Activated T-cell treated with anti-CD3 and anti-CD28 coated beads, Interleukin-2, amount 50 U/mL, for 4 hours (primary cell): Measurements from ENCODE around the gene CSGALNACT2. TPM values are rescaled to one million over a fixed set of nuclear protein-coding genes. Genes with fewer than 3 reads are reported as not detected.
"Not testable (repeated sequence)": the region's sequence is repeated elsewhere in the genome, so short reads cannot be mapped to it uniquely, and the experiment has no call there.

Source experiments
- ATAC-seq, 2 donors: fragments of 200-7000 bp; cut with Tn5 transposase; one replicate each; pipeline ENCODE4 v1.10.0; 2021
- DNase-seq: peaks from one replicate; pipeline ENCODE4 v3.0.0-alpha.2; 2020
- H3K27me3 Mint-ChIP-seq: one replicate; pipeline ENCODE4 v1.8.0; 2021; ENCODE audit warnings: low read depth, mixed read lengths
- H3K36me3 Mint-ChIP-seq: one replicate; pipeline ENCODE4 v1.8.0; 2022; ENCODE audit warnings: mixed read lengths; ENCODE audit not compliant: insufficient read depth
- H3K4me1 Mint-ChIP-seq: one replicate; pipeline ENCODE4 v1.8.0; 2021; ENCODE audit warnings: low read depth, mixed read lengths
- H3K4me3 Mint-ChIP-seq: one replicate; pipeline ENCODE4 v1.8.0; 2021; ENCODE audit warnings: mild to moderate bottlenecking, moderate library complexity, mixed read lengths
- H3K9me3 Mint-ChIP-seq: one replicate; pipeline ENCODE4 v1.8.0; 2021; ENCODE audit warnings: mixed read lengths
- total RNA-seq, 3 donors: library from RNA; stranded (reverse); gene quantifications; one replicate each; pipeline ENCODE4 v1.2.1, GENCODE V29; 2021

The CSGALNACT2 gene
- total RNA-seq, 3 donors from 2014 or later, result 14.7 to 19.5 (median 15.5) TPM

DNA sequence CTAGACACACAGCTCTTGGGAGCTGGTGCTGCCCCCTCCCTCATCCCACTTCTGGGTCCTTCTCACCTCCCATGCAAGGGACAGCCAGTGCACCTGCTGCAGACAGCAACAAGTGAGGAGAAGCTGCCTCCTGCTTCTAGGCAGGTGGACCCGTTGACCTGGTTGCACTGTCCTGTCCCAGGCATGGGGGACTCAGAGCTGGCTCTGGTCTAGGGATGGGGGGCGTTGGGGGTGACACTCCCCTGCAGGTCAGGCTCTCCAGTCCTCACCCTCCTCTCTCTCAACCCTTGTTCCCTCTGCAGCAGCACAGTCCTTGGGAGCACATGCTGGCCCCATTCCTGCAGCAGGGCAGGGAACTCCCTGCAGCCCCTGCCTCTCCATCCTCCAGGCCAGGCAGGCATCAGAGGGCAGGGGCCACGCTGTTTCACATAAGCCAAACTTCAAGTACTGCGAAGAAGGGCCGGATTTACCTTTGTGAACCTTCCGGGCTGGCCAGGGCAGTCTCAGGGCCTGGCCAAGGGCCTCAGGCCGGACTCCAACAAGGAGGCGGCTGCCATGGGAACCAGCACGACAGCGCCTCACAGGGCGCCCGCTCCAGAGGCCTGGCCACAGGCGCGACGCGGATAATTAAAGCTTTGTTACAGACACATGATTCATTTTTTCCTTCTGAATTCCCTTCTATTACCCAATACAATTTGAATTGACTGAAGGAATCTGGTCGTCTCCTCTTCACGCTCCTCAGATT, 80.1 kb downstream of the CSGALNACT2 start:
- no peaks in the 10 kb centered on the region for H3K27me3 Mint-ChIP-seq
- no peak for ATAC-seq
- no peaks in the 10 kb centered on the region for H3K36me3 Mint-ChIP-seq
- no peaks in the 10 kb centered on the region for H3K9me3 Mint-ChIP-seq
- H3K4me3 Mint-ChIP-seq, result no peak overlapping the region
- no peak for DNase-seq
- H3K4me1 Mint-ChIP-seq, result peaks cover 3% of the 10 kb centered on the region

DNA sequence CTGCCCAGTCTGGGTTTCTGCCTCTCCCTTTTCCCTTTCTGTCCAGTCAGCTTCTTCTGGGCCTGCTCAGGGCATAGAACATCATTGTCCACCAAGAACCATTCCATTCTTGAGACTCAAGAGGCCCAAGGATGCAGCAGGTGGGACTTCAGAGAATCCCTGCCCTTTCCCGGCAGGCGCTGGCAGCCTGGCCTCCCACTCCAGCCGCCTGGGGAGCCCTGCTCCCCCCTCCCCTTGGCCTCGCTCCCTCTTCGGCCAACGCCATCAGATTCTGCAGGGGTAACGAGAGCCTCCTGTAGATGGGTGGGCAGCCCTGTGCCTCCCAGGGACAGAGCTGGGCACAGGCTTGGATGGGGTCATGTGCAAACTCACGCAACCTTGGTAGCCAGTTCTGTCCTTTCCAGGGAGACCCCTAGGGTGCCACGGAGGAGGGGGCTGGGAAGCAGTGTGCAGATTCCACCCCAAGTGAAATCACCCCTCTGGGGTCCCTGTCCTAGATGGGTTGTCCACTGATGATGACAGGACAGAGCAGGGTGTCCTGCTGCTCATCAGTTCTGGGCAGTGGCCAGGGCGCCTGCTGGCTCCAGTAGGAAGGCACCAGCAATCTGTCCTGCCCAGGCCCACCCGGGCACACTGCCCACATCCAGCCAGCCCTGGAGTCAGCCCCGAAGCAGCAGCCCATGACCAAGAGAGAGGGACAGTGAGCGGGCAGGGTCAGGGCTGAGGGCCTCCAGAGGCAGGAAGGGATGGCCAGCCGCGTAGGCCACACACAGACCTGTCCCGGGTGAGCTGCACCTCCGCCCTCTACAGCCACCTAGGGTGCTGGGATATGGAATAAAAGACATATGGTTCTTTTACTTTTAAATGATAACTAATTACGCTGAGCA, 80.9 kb downstream of the CSGALNACT2 start:
- DNase-seq (no peak), ATAC-seq (no peak)
- Mint-ChIP-seq H3K4me3 (no peak overlapping the region), H3K36me3 (no peaks in the 10 kb centered on the region), H3K9me3 (no peaks in the 10 kb centered on the region), H3K27me3 (no peaks in the 10 kb centered on the region), H3K4me1 (peaks cover 3% of the 10 kb centered on the region)

DNA sequence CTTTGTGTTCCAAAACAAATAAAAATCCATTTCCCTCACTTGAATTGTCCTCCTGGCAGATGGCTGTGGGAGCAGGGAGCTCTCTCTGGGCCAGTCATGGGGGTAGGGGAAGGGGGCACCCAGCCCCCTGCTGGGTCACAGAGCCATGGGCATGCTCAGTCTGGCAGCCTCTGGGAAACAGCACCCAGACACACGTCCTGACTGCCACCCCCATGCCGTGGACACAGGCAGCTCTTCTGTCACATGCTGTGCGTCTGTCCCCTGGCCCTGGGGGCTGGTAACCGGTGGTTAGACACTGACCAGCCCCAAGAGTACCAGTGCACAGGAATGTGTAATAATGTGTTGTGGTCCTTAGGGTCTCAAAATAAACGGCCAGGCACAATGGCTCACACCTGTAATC, 81.6 kb downstream of the CSGALNACT2 start:
- ATAC-seq, result no peak
- H3K36me3 Mint-ChIP-seq, result no peaks in the 10 kb centered on the region
- no peak for DNase-seq
- H3K4me1 Mint-ChIP-seq, result peaks cover 4% of the 10 kb centered on the region
- no peaks in the 10 kb centered on the region for H3K9me3 Mint-ChIP-seq
- H3K27me3 Mint-ChIP-seq, result no peaks in the 10 kb centered on the region
- no peak overlapping the region for H3K4me3 Mint-ChIP-seq

DNA sequence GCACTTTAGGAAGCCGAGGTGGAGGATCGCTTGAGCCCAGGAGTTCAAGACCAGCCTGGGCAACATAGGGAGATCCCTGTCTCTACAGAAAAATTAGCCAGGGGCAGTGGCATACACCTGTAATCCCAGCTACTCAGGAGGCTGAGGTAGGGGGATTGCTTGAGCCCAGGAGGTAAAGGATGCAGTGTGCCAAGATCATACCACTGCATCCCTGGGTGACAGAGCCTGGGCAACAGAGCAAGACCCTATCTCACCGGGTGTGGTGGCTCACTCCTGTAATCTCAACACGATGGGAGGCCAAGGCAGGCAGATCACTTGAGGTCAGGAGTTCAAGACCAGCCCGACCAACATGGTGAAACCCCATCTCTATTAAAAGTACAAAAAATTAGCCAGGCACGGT, 82.0 kb downstream of the CSGALNACT2 start:
- not testable (repeated sequence) for H3K9me3 Mint-ChIP-seq, H3K4me3 Mint-ChIP-seq, H3K4me1 Mint-ChIP-seq, H3K36me3 Mint-ChIP-seq, ATAC-seq, H3K27me3 Mint-ChIP-seq, DNase-seq

DNA sequence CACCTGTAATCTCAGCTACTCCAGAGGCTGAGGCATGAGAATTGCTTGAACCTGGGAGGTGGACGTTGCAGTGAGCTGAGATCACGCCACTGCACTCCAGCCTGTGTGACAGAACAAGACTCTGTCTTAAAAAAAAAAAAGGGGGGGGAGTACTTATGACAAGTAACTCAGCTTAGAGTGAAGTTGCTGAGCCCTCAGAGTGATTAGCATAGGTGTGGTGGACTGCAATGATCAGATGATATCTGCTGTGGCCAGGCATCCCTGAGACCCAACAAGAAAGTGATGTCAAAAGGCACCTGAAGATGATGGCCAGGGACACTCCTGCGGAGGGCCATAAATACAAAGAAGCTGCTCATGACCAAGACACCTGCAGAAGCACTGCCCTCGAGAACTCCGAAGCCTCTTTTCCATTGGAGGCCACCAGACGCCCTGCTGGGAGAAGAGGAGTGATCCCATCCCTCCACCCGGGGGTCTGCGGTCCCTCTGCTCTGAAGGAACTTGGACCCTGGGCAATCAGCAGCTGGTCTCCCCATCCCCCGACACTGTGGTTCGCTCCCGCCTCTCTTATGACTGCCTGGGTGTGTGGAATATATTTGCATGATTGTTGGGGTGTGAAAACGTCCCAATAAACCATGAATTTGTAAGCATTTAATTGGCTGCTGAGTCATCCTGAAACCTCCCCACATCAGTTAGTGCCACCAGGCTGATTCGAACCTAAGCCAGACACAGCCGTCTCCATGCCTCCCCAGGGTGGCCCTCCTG, 82.6 kb downstream of the CSGALNACT2 start:
- Mint-ChIP-seq H3K4me1 (peaks cover 13% of the 10 kb centered on the region), H3K27me3 (no peaks in the 10 kb centered on the region), H3K36me3 (no peaks in the 10 kb centered on the region), H3K9me3 (no peaks in the 10 kb centered on the region), H3K4me3 (no peak overlapping the region)
- ATAC-seq (no peak), DNase-seq (no peak)

DNA sequence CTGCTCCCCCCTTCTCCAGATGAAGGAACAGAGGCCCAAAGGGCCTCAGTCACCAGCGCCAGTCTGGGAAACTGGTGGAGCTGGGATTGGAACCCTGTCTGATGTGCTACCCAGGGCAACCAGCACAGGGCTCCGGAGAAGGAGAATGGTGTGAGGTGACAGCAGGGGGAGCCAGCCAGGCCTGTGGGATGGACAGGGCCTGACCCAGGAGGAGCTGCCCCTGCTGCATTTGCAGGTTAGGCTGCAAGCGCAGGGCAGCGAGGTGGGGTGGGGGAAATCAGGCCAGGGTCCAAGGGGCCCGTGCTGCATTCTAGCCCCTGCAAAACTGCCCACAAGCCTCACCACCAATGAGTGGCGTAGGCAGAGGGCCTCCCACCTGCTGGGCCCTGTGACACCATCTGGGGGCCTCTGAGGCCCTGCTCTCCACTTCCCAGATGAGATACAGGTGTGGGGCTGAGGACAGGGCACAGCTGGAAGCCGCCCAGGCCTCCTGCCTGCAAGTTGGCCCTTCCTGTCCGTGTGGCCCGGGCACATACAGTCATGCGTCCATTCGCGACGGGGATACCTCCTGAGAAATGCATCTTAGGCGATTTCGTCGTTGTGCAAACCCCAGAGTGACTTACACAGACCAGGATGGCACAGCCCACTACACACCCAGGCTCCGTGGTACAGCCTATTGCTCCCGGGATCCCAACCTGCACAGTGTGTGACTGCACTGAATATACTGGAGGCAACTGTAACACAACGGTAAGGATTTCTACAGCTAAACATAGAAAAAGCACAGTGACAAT, 83.4 kb downstream of the CSGALNACT2 start:
- peak; percentile 3 for DNase-seq
- Mint-ChIP-seq H3K4me1 (peaks cover 18% of the 10 kb centered on the region), H3K4me3 (no peak overlapping the region), H3K36me3 (no peaks in the 10 kb centered on the region), H3K9me3 (no peaks in the 10 kb centered on the region), H3K27me3 (peaks cover 3% of the 10 kb centered on the region)
- ATAC-seq, result no peak

DNA sequence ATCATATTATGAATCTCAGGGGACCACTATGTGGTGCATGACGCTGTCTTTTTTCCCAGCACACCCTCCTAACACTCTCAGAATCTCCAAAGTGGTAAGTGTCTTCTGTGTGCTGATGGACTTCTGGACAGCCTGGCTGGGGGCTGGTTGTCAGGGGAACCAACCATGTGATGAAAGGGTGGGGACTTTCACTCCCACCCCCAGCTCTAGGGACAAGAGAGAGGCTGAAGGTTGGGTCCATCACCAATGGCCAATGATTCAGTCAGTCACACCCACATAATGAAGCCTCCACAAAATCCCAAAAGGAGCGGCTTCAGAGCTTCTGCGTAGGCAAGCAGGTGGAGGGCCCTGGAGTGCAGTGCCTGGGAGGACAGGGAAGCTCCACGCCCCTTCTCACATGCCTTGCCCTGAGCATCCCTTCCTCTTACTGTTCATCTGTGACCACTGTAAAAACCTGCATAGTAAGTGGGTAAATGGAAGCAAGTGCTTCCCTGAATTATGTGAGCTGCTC, 84.0 kb downstream of the CSGALNACT2 start:
- peaks cover 23% of the 10 kb centered on the region for H3K4me1 Mint-ChIP-seq
- H3K4me3 Mint-ChIP-seq, result no peak overlapping the region
- no peak for ATAC-seq
- no peaks in the 10 kb centered on the region for H3K9me3 Mint-ChIP-seq
- H3K27me3 Mint-ChIP-seq, result peaks cover 6% of the 10 kb centered on the region
- H3K36me3 Mint-ChIP-seq, result no peaks in the 10 kb centered on the region
- DNase-seq, result peak; percentile 2

DNA sequence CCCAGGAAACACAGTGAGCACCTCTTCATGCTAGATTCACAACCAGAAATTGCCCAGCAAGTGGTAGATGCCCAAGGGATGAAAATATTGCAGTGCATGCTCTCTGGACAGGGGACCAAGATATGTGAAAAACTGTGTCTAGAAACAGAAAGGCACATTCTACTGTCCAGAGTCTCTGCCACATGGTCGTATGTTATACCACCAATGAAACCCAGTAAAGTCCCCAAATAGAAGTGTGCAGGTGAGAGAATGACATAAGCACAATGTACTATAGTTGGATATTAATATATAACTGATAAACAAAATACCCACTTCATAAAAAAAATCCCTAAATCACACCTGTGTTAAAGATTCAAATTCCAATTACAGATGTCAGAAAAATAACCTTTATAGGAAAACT, 84.8 kb downstream of the CSGALNACT2 start:
- Mint-ChIP-seq H3K4me3 (no peak overlapping the region), H3K36me3 (no peaks in the 10 kb centered on the region), H3K4me1 (peaks cover 27% of the 10 kb centered on the region), H3K27me3 (peaks cover 6% of the 10 kb centered on the region), H3K9me3 (no peaks in the 10 kb centered on the region)
- no peak for ATAC-seq
- no peak for DNase-seq

DNA sequence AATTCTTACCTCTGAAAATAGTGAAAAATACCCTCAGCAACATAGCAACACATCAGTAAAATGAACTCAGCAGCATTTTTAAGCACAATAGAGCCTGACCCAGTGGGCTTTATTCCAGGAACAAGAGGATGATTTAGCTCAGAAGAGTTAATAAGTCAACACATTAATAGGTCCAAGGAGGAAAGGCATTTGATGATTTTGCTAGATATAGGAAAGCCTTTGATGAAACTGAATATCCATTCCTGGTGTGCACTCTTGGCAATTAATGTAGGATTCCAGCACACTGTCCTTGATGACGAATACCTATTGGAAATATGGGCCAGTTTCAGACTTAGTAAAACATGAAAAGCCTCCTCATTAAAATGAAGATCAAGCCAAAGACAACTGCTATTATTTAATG, 86.1 kb downstream of the CSGALNACT2 start:
- Mint-ChIP-seq H3K4me1 (peaks cover 36% of the 10 kb centered on the region), H3K9me3 (no peaks in the 10 kb centered on the region), H3K4me3 (no peak overlapping the region), H3K36me3 (no peaks in the 10 kb centered on the region), H3K27me3 (peaks cover 14% of the 10 kb centered on the region)
- no peak for ATAC-seq
- DNase-seq, result no peak

DNA sequence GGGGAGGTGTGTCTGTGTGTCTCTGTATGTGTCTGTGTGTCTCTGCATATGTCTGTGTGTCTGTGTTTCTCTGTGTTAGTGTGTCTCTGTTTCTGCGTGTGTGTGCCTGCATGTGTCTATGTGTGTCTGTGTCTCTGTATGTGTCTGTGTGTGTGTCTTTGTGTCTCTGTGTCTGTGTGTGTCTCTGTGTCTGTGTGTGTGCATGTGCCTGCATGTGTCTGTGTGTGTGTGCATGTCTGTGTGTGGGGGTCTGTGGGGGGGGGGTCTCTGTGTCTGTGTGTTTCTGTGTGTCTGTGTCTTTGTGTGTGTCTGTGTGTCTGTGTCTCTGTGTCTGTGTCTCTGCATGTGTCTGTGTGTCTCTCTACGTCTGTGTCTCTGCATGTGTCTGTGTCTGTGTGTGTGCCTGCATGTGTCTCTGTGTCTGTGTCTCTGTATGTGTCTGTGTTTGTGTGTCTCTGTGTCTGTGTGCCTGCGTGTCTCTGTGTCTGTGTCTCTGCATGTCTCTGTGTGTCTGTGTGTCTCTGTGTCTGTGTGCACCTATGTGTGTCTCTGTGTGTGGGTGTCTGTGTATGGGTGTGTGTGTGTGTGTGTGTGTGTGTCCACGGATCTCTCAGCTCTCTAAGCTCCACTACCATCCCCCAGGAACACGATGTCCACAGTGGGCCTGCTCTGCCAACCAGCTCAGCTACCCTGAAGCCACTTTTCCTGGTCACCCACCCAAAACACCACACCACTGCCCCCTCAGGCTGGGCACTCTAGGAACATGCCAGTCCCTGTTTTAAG, 87.0 kb downstream of the CSGALNACT2 start:
- H3K4me3 Mint-ChIP-seq, result no peak overlapping the region
- H3K27me3 Mint-ChIP-seq, result peaks cover 14% of the 10 kb centered on the region
- no peak for ATAC-seq

DNA sequence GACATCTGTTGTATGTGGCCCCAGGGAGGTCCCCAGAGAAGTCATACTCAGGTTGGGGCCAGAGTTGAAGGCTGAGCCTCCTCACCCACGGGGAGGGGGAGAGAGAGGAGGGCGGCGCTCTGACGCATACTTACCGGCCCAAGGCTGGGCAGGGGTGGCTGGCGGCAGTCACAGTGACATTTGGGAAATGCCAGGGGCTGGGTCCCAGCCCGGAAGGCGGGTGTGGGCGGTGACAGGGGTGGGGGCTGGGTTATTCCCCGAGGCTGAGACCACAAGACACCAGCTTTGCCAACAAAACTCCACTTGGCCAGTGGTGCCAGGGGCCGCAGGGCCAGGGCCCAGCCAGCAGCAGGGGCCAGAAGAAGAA, 87.5 kb downstream of the CSGALNACT2 start:
- Mint-ChIP-seq H3K27me3 (peaks cover 14% of the 10 kb centered on the region), H3K36me3 (no peaks in the 10 kb centered on the region), H3K9me3 (no peaks in the 10 kb centered on the region), H3K4me1 (peaks cover 37% of the 10 kb centered on the region), H3K4me3 (no peak overlapping the region)
- ATAC-seq, result peak; percentile 48 to 49
- DNase-seq, result peak; percentile 60

More for the DNA sequence above, 87.0 kb downstream of the CSGALNACT2 start:
- Mint-ChIP-seq H3K4me1 (peaks cover 36% of the 10 kb centered on the region), H3K9me3 (no peaks in the 10 kb centered on the region), H3K36me3 (no peaks in the 10 kb centered on the region)
- DNase-seq, result no peak

DNA sequence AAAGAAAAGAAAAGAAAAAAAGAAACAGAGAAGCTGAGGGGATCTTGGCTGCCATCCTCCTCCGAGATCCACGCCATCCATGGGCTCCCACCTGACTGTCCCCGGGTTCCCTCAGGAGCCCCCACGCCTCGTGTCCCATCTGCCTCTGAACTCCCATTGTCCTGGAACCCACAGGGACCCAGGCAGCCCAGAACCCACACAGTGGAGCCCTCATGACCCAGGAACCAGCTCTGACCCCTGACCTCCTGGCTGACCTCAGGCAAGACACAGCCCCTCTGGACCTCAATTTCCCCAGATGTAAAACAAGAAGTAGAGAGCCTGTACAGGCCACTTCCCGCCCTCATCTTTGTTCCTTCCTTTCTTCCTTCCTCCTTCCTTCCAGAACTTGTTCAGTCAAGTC, 88.2 kb downstream of the CSGALNACT2 start:
- Mint-ChIP-seq H3K36me3 (no peaks in the 10 kb centered on the region), H3K4me3 (no peak overlapping the region), H3K4me1 (peaks cover 41% of the 10 kb centered on the region), H3K9me3 (no peaks in the 10 kb centered on the region), H3K27me3 (peaks cover 14% of the 10 kb centered on the region)
- DNase-seq (peak; percentile 1), ATAC-seq (no peak)
